K562 (cell line): ENCODE measurements around the gene KLHL20. TPM values are rescaled to one million over a fixed set of nuclear protein-coding genes. Genes with fewer than 3 reads are reported as not detected.

ENCODE experiments used
- BCL6 ChIP-seq: fragments of 250-450 bp; sonication (Bioruptor Pico); IDR thresholded peaks from 2 replicates; pipeline ENCODE4 v1.4.0; 2020
- ETS2 ChIP-seq: IDR thresholded peaks from 2 replicates; pipeline ENCODE4 v1.6.1; 2016; ENCODE audit warnings: borderline replicate concordance, missing genetic modification characterization, mild to moderate bottlenecking, moderate library complexity, missing compliant biosample characterization; ENCODE audit not compliant: poor library complexity, severe bottlenecking
- GABPA ChIP-seq: fragments of 200-800 bp; sonication (Bioruptor generic); conservative IDR thresholded peaks from 2 replicates; pipeline ENCODE4 v1.6.1; 2016; ENCODE audit warnings: low read depth, missing genetic modification characterization, missing compliant biosample characterization
- MTA1 ChIP-seq: fragments of 450-650 bp; IDR thresholded peaks from 2 replicates; pipeline ENCODE4 v1.6.1; 2017; ENCODE audit warnings: borderline replicate concordance
- NFE2L1 ChIP-seq: fragments of 450-650 bp; IDR thresholded peaks from 2 replicates; pipeline ENCODE4 v1.6.1; 2016; ENCODE audit warnings: missing genetic modification characterization, low read depth, mild to moderate bottlenecking, missing compliant biosample characterization, moderate library complexity, borderline replicate concordance
- PML ChIP-seq: IDR thresholded peaks from 2 replicates; pipeline ENCODE4 v1.6.1; 2012; ENCODE audit warnings: low read length, inconsistent platforms
- RHOXF2B ChIP-seq: fragments of 250-450 bp; sonication (Bioruptor Pico); conservative IDR thresholded peaks from 2 replicates; pipeline ENCODE4 v1.5.1; 2021
- ZNF124 ChIP-seq: sonication (generic); formaldehyde crosslinking; IDR thresholded peaks from 2 replicates; pipeline ENCODE4 v1.8.1; 2022; ENCODE audit warnings: missing genetic modification reagents
- ZNF384 ChIP-seq: IDR thresholded peaks from 2 replicates; pipeline ENCODE4 v1.6.1; 2012; ENCODE audit warnings: low read depth, low read length, improper control_type of control experiment
- ZNF75A ChIP-seq: fragments of 450-650 bp; formaldehyde crosslinking; IDR thresholded peaks from 2 replicates; pipeline ENCODE4 v1.4.0; 2020; ENCODE audit warnings: mild to moderate bottlenecking
- polyA plus RNA-seq, 8 experiments: library from polyadenylated mRNA; depleted of rRNA in 4 of 8; stranded (reverse) in 5 of 8; unstranded in 3 of 8; fragments of >200 nt; fragmentation: Nextera tagmentation in 2 of 8; fragmentation: Illumina TruSeq in 1 of 8; extraction: Ambion mirVana in 2 of 8; extraction: Trizol in 1 of 8; gene quantifications; 2 replicates each; pipeline versions ENCODE4 v1.2.1 to v1.2.3, GENCODE V29; 2011 to 2014; ENCODE audit warnings: inconsistent platforms in 1 of 8, missing spikeins in 1 of 8
- total RNA-seq, 7 experiments: library from RNA; depleted of rRNA in 6 of 7; stranded (reverse); fragments of >200 nt in 6 of 7; fragmentation: Illumina TruSeq in 2 of 7; extraction: Trizol in 2 of 7; gene quantifications; 2 replicates each; pipeline versions ENCODE4 v1.2.1 to v1.2.3, GENCODE V29; 2011 to 2021; ENCODE audit warnings: low replicate concordance in 1 of 7
- TF ChIP-seq, protein P1 (sequence below): sonication (generic); formaldehyde crosslinking; IDR thresholded peaks from 2 replicates; pipeline ENCODE4 v1.8.1; 2023; ENCODE audit warnings: mild to moderate bottlenecking, missing genetic modification reagents
- TF ChIP-seq, protein P2 (sequence below): sonication (generic); IDR thresholded peaks from 2 replicates; pipeline ENCODE4 v1.6.1; 2016
- TF ChIP-seq, protein P3 (sequence below): fragments of 450-650 bp; IDR thresholded peaks from 2 replicates; pipeline ENCODE4 v1.6.1; 2016; ENCODE audit warnings: low read depth
- TF ChIP-seq, protein P4 (sequence below): fragments of 250-450 bp; sonication (Bioruptor Pico); IDR thresholded peaks from 2 replicates; pipeline ENCODE4 v1.5.0; 2021; ENCODE audit warnings: mild to moderate bottlenecking, moderate library complexity

The KLHL20 gene
- total and polyA plus RNA-seq, 9 of the 15 experiments (the other 6 are each of a cell fraction or from before 2014, with no cell fraction given): 8.9 to 23.2 (median 16.8) TPM

DNA sequence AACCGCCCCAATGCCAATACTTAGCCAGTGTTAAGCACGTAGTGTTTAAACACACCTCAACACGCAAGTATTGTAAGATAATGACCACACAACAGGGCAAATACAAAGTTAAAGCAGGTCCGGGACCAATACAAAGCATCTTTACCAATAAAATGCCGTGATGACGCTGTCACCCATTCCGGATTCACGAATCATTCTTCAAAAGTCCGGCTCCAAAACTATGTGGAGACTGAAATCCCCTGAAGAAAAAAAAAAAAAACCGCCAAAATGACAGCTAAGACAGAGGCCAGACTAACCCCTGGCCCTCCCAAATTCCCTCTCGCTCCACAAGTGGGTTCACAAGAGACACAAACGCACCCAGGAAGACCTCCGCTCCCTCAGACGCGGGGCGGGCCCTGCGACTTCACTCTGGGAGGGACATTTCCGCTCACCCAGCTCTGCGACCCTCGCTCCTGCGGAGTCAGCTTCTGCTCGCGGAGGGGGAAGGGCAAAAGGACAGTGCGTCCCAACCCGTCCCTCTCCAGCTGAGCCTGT is 109.1 kb downstream of the KLHL20 start (continued):
- TF ChIP-seq, protein P1, sequence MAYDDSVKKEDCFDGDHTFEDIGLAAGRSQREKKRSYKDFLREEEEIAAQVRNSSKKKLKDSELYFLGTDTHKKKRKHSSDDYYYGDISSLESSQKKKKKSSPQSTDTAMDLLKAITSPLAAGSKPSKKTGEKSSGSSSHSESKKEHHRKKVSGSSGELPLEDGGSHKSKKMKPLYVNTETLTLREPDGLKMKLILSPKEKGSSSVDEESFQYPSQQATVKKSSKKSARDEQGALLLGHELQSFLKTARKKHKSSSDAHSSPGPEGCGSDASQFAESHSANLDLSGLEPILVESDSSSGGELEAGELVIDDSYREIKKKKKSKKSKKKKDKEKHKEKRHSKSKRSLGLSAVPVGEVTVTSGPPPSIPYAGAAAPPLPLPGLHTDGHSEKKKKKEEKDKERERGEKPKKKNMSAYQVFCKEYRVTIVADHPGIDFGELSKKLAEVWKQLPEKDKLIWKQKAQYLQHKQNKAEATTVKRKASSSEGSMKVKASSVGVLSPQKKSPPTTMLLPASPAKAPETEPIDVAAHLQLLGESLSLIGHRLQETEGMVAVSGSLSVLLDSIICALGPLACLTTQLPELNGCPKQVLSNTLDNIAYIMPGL (CRISPR knock-in tag): no peak
- TF ChIP-seq ETS2 (tag): no peak
- no peak for TF ChIP-seq ZNF75A
- no peak for TF ChIP-seq PML
- TF ChIP-seq, protein P2, sequence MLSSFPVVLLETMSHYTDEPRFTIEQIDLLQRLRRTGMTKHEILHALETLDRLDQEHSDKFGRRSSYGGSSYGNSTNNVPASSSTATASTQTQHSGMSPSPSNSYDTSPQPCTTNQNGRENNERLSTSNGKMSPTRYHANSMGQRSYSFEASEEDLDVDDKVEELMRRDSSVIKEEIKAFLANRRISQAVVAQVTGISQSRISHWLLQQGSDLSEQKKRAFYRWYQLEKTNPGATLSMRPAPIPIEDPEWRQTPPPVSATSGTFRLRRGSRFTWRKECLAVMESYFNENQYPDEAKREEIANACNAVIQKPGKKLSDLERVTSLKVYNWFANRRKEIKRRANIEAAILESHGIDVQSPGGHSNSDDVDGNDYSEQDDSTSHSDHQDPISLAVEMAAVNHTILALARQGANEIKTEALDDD: no peak
- TF ChIP-seq RHOXF2B (CRISPR knock-in tag): no peak
- no peak for TF ChIP-seq ZNF124 (CRISPR knock-in tag)
- TF ChIP-seq, protein P3, sequence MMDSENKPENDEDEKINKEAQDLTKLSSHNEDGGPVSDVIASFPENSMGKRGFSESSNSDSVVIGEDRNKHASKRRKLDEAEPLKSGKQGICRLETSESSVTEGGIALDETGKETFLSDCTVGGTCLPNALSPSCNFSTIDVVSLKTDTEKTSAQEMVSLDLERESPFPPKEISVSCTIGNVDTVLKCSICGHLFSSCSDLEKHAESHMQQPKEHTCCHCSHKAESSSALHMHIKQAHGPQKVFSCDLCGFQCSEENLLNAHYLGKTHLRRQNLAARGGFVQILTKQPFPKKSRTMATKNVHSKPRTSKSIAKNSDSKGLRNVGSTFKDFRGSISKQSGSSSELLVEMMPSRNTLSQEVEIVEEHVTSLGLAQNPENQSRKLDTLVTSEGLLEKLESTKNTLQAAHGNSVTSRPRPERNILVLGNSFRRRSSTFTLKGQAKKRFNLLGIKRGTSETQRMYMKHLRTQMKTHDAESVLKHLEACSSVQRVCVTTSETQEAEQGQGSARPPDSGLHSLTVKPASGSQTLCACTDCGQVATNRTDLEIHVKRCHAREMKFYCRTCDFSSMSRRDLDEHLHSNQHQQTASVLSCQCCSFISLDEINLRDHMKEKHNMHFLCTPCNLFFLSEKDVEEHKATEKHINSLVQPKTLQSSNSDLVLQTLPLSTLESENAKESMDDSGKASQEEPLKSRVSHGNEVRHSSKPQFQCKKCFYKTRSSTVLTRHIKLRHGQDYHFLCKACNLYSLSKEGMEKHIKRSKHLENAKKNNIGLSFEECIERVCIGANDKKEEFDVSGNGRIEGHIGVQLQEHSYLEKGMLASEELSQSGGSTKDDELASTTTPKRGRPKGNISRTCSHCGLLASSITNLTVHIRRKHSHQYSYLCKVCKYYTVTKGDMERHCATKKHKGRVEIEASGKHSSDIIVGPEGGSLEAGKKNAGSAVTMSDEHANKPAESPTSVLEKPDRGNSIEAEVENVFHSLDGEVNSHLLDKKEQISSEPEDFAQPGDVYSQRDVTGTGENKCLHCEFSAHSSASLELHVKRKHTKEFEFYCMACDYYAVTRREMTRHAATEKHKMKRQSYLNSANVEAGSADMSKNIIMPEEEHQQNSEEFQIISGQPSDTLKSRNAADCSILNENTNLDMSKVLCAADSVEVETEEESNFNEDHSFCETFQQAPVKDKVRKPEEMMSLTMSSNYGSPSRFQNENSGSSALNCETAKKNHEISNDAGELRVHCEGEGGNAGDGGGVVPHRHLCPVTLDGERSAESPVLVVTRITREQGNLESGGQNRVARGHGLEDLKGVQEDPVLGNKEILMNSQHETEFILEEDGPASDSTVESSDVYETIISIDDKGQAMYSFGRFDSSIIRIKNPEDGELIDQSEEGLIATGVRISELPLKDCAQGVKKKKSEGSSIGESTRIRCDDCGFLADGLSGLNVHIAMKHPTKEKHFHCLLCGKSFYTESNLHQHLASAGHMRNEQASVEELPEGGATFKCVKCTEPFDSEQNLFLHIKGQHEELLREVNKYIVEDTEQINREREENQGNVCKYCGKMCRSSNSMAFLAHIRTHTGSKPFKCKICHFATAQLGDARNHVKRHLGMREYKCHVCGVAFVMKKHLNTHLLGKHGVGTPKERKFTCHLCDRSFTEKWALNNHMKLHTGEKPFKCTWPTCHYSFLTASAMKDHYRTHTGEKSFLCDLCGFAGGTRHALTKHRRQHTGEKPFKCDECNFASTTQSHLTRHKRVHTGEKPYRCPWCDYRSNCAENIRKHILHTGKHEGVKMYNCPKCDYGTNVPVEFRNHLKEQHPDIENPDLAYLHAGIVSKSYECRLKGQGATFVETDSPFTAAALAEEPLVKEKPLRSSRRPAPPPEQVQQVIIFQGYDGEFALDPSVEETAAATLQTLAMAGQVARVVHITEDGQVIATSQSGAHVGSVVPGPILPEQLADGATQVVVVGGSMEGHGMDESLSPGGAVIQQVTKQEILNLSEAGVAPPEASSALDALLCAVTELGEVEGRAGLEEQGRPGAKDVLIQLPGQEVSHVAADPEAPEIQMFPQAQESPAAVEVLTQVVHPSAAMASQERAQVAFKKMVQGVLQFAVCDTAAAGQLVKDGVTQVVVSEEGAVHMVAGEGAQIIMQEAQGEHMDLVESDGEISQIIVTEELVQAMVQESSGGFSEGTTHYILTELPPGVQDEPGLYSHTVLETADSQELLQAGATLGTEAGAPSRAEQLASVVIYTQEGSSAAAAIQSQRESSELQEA: no peak
- TF ChIP-seq ZNF384: 0 out of 2 replicates have a peak, but pooled peaks have one; percentile 26
- no peak for TF ChIP-seq MTA1
- TF ChIP-seq NFE2L1 (tag): no peak
- TF ChIP-seq BCL6 (CRISPR knock-in tag): no peak
- no peak for TF ChIP-seq GABPA (tag)
- TF ChIP-seq, protein P4, sequence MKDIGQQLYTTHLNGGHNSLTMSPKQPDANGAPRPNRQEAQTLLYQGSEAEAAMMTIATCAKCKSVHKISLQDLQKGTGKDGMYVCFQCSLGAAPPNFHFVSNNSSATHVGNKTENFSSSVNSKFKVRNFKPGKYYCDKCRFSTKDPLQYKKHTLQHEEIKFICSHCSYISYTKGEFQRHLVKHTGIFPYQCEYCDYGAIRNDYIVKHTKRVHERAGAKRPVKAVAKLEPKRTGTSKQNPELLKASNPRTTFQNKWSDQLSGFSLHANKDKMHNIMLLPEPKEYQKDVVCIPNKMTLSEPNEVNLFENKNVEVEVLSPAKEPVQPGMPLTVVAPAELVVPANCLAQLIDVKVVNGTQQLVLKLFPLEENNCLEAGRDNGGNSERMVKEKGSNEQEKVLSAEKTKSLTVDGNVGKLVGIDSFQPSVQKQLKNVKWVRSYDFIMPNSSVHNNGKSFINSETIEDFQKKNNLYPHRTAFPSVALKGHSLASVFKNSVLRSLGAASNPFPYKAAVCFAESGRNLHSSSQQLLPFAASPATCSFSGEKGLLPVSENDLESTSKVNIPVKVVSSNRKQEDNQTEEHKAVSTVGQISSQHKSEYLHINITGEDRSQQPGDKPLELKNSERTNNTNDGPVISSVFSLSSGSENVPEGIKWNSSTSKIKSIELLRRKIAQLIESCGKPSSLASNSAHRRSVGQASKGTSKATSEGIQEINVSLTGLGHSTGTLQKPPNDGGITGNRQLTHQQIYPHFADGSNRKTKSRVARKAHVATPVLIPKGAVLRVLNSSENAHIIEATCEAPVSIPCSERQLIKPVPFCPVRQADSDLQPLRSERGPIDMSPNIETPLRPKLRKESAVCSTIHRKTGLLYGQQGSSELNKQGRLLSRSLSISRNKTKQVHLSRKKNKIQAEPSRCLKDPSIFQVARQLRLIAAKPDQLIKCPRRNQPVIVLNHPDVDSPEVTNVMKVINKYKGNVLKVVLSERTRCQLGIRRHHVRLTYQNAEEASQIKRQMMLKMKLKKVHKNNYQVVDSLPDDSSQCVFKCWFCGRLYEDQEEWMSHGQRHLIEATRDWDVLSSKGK (CRISPR knock-in tag): no peak
